ENCODE results near the gene NFAT5. TPM values are rescaled to one million over a fixed set of nuclear protein-coding genes. Genes with fewer than 3 reads are reported as not detected.
A peak's percentile ranks its signal among the peaks of the same experiment; 100 is the strongest.

NFAT5 gene
- total and polyA plus RNA-seq, 9 of the 15 experiments (the other 6 are each of a cell fraction or from before 2014, with no cell fraction given) = 0.78 to 20.5 (median 12.4) TPM

- peak; percentile 73 for TF ChIP-seq CHD1 (IDR thresholded peaks at IDR 0.05; ENCODE audit: low read length)
- TF ChIP-seq PHF8 (IDR thresholded peaks at IDR 0.05; ENCODE audit: borderline replicate concordance, low read length) = peak; percentile 80; the same call in 1 of the 2 replicates
- TF ChIP-seq, protein P1, sequence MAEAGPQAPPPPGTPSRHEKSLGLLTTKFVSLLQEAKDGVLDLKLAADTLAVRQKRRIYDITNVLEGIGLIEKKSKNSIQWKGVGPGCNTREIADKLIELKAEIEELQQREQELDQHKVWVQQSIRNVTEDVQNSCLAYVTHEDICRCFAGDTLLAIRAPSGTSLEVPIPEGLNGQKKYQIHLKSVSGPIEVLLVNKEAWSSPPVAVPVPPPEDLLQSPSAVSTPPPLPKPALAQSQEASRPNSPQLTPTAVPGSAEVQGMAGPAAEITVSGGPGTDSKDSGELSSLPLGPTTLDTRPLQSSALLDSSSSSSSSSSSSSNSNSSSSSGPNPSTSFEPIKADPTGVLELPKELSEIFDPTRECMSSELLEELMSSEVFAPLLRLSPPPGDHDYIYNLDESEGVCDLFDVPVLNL (CRISPR knock-in tag; IDR thresholded peaks at IDR 0.05; ENCODE audit: low read depth) = no peak
- TF ChIP-seq LCOR (CRISPR knock-in tag; IDR thresholded peaks at IDR 0.05) = 0 out of 2 replicates have a peak, but pooled peaks have one; percentile 62
- TF ChIP-seq MCM3 (IDR thresholded peaks at IDR 0.05) = no peak
- TF ChIP-seq, protein P2, sequence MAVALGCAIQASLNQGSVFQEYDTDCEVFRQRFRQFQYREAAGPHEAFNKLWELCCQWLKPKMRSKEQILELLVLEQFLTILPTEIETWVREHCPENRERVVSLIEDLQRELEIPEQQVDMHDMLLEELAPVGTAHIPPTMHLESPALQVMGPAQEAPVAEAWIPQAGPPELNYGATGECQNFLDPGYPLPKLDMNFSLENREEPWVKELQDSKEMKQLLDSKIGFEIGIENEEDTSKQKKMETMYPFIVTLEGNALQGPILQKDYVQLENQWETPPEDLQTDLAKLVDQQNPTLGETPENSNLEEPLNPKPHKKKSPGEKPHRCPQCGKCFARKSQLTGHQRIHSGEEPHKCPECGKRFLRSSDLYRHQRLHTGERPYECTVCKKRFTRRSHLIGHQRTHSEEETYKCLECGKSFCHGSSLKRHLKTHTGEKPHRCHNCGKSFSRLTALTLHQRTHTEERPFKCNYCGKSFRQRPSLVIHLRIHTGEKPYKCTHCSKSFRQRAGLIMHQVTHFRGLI (CRISPR knock-in tag; IDR thresholded peaks at IDR 0.05) = no peak
- TF ChIP-seq, protein P3, sequence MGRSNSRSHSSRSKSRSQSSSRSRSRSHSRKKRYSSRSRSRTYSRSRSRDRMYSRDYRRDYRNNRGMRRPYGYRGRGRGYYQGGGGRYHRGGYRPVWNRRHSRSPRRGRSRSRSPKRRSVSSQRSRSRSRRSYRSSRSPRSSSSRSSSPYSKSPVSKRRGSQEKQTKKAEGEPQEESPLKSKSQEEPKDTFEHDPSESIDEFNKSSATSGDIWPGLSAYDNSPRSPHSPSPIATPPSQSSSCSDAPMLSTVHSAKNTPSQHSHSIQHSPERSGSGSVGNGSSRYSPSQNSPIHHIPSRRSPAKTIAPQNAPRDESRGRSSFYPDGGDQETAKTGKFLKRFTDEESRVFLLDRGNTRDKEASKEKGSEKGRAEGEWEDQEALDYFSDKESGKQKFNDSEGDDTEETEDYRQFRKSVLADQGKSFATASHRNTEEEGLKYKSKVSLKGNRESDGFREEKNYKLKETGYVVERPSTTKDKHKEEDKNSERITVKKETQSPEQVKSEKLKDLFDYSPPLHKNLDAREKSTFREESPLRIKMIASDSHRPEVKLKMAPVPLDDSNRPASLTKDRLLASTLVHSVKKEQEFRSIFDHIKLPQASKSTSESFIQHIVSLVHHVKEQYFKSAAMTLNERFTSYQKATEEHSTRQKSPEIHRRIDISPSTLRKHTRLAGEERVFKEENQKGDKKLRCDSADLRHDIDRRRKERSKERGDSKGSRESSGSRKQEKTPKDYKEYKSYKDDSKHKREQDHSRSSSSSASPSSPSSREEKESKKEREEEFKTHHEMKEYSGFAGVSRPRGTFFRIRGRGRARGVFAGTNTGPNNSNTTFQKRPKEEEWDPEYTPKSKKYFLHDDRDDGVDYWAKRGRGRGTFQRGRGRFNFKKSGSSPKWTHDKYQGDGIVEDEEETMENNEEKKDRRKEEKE (IDR thresholded peaks at IDR 0.05; ENCODE audit: borderline replicate concordance in 1 of 2, control insufficient read depth in 1 of 2, low read depth in 2 of 2, low read length in 1 of 2) = no peak
- TF ChIP-seq POLR2AphosphoS2 (IDR thresholded peaks at IDR 0.05; ENCODE audit: low read length) = no peak
These were observed 708 bp upstream of the NFAT5 start (continued) for GRCh38 chr16:69564845-69565670.

Measured in K562 (cell line).